ENCODE results near the gene AKNA.

Gene AKNA

DNA sequence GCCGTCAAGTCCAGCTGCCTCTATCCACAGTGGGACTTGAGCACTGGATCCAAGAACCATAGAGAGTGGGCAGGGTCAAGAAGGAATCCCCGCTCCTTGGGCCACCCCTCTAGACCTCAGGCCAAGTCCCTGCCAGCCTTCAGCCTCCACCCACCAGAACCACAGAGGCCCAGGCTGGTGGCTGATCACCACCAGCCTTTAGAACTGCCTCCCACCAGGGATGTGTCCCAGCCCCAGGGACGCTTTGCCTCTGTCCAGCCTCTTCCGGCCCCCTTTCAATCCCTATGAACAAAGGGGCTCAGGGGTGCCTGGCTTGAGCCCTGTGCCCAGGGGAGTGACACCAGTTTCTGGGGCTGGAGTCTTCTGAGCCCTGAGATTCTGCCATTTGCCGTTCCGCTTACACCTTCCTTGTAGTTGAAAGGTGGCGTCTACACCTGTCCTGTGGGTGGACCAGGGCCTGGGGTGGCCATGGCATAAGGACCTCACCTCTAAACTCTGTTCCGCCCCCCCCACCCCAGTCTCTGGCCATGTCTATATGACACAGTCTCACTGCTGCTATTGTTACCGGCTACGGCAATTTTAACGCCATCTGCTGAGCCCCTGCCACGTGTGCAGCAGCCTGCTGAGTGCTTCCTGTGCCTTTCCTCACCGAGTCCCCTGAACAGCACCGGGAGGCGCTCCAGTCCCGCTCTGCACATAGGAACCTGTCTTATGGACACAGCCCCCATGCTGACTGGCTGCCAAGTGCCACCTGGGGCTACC is 100.6 kb downstream of the AKNA start:
- no peak for DNase-seq (ENCODE audit: low read depth)

DNA sequence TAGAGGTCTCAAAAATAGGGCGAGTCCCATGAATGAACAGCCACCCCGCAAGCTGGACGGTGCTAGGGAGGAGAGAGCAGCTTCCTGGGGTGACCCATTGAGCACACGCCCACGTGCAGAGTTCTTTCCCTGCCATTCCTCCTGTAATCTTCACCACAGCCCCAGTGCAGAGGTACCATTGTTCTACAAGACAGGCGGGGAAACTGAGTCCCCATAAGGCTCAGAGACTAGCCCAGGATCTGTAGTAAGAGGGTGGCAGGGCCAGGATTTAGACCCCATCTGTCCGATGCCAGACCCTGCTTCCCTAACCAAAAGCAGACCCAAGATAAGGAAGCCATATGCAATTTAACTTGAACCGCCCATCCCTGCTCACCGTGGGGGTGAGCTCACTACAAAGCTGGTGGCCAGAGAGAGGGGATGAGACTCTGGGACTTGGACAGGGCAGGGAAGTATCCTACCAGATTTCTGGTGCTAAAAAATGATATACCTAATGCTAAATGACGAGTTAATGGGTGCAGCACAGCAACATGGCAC is 101.6 kb downstream of the AKNA start:
- DNase-seq (ENCODE audit: low read depth) = no peak

DNA sequence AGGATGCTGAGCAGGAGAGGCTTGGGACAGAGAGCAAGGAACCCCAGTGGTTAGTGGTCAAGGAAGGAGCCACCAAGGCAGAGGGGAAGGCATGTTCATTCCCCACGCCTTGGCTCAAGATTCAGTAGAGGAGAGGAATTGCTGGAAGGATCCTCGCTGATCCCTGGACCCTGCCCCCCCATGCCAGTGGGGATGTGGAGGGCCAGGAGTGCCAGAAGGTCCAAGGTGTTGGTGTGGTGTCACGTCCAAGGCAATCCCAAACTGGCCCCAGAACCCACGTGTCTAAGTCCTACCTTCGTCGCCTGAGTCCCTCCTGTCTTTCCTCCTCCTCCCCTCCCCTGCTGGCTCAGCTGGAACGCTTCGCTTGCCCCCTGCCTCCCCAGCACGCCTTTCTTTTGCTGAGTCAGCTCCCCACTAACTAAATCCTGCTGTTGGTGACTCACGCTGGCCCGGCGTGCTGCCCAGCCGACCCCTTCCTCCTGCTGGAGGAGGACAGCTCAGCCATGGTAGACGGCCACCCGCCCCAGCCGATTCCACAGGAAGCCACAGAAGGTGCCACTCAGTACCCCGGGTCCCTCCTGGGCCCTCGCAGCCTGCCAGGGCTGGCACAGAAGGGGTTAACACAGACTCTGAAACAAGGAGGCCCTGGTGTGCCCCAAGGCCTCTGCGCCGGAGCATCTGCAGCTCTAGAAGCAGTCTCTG is 102.5 kb downstream of the AKNA start:
- DNase-seq (ENCODE audit: low read depth) = peak; percentile 95

DNA sequence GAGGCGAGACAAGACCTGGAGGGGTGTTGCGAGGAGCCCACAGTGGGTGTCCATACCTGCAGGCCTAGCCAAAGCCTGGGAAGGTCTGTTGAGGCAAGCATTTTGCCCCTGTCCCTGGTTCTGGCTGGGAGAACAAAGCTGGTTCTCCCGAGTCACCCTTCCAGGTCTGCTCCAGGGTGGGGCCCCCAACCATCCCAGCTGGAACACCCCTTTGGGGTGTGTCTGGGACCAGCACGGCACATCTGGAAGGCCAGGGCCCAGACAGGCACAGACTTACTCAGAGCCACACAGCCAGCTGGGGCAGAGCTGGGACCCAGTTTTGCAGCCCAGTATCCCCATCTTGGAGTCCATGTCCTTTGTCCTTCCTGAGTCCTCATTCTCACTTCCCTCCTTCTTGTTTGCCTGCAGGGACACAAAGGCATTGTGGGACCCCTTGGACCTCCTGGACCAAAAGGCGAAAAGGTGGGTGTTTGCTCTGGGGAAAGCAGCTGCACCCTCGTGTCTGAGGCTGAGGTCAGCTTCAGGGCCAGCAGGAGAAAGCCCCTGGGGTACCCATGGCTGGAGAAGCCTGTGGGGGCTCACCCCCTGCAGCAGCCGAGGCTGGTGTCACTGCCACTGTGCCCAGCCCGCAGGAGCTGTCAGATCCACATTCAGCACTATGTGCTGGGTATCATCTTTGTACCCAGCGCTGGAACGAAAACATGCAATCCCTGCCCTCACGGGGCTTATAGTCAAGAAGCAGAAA is 103.3 kb downstream of the AKNA start:
- DNase-seq (ENCODE audit: low read depth) = no peak

Data from EH (cell line).